ENCODE data around the gene PSMD14.

DNA sequence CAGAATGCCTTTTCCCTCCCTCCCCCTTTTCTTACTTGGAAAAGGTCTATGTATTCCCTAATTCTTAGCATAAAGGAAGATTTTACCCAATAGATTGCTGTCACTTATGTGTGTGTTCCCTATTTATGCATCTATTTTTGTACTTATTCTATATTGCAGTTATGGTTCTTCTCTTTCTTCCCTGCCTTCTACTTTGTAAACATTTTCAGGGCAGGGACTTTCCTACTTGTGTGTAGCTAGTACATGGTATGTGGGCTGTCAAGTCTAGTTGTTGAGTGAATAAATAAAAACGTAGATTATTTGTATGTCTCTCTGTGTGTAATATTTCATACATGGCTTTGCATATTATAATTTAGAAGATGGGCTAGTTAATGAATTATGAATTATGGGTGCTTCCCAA, 45.3 kb downstream of the PSMD14 start:
- TF ChIP-seq SUZ12 (IDR thresholded peaks at IDR 0.05; ENCODE audit: extremely low read depth, insufficient read depth, insufficient read length) (no peak), ZNF274 (IDR thresholded peaks at IDR 0.05; ENCODE audit: low read depth, low read length) (no peak)

Measured in NT2/D1 (cell line).